AG09309 (cell line): ENCODE results near the gene MBD3L2B.

ENCODE experiments used
- DNase-seq: peaks from one replicate; pipeline ENCODE4 v3.0.0-alpha.2; 2010; ENCODE audit warnings: low read depth
- H3K4me3 ChIP-seq: 2 replicates; pipeline ENCODE4 v1.5.1; 2011; ENCODE audit warnings: mild to moderate bottlenecking, low read depth, low read length, moderate library complexity; ENCODE audit not compliant: control insufficient read depth
- TF ChIP-seq, protein P1 (sequence below): IDR thresholded peaks from 2 replicates; pipeline ENCODE4 v1.5.1; 2011; ENCODE audit warnings: mild to moderate bottlenecking, low read depth, low read length, inconsistent platforms; ENCODE audit not compliant: insufficient read depth, control insufficient read depth; ENCODE audit errors: missing control alignments

MBD3L2B gene

DNA sequence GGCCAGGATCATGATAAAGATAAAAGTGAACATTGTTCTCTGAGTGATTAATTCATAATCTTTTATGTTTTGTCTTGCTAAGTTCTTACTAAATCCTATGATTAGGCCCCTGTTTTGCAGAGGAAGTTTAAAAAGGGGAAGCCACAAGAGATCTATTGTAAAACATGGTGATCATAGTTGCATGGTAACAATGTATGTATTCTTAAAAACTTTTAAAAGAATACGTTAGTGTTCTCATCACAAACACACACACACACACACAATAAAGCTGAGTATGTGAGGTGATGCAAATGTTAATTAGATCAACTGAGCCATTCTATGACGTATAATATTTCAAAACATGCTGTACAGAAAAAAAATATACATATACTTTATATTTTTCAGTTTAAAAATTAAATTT, 51.2 kb downstream of the MBD3L2B start:
- no peak overlapping the region for H3K4me3 ChIP-seq
- TF ChIP-seq, protein P1, sequence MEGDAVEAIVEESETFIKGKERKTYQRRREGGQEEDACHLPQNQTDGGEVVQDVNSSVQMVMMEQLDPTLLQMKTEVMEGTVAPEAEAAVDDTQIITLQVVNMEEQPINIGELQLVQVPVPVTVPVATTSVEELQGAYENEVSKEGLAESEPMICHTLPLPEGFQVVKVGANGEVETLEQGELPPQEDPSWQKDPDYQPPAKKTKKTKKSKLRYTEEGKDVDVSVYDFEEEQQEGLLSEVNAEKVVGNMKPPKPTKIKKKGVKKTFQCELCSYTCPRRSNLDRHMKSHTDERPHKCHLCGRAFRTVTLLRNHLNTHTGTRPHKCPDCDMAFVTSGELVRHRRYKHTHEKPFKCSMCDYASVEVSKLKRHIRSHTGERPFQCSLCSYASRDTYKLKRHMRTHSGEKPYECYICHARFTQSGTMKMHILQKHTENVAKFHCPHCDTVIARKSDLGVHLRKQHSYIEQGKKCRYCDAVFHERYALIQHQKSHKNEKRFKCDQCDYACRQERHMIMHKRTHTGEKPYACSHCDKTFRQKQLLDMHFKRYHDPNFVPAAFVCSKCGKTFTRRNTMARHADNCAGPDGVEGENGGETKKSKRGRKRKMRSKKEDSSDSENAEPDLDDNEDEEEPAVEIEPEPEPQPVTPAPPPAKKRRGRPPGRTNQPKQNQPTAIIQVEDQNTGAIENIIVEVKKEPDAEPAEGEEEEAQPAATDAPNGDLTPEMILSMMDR = no peak
- no peak for DNase-seq

DNA sequence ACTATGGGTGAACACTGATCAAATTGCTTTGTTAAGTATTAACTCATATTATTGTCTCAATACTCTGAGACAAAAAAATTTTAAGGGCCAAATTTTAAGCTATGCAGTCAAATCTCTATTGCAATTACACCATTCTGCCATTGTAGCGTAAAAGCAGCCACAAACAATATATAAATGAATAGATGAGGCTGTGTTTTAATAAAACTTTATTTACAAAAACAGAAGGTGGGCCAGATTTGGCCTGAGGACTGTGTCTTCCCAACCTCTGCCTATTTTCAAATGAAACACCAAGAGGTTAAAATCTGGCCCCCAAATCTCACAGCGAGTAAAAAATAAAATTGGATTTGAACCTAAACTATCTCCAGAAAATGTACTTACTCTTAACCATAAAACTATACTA, 51.7 kb downstream of the MBD3L2B start:
- TF ChIP-seq, protein P1 = no peak

More for the DNA sequence above, 51.7 kb downstream of the MBD3L2B start:
- H3K4me3 ChIP-seq = no peak overlapping the region
- no peak for DNase-seq
